Coronary artery (tissue), 2 donors: ENCODE measurements around the gene TBC1D8.
"Not testable (repeated sequence)": the region's sequence is repeated elsewhere in the genome, so short reads cannot be mapped to it uniquely, and the experiment has no call there.

ENCODE experiments used
- DNase-seq: peaks from one replicate; pipeline ENCODE4 v3.0.0-alpha.2; 2017; ENCODE audit warnings: low spot score
- H3K27ac ChIP-seq, 2 donors: fragments of 200-600 bp; sonication (generic); one replicate each; pipeline ENCODE4 v1.5.1; 2016 to 2019
- H3K4me3 ChIP-seq: fragments of 200-600 bp; sonication (generic); 2 replicates; pipeline ENCODE4 v1.5.1; 2016; ENCODE audit warnings: mild to moderate bottlenecking, moderate library complexity
- CTCF ChIP-seq: fragments of 200-600 bp; sonication (generic); IDR thresholded peaks from one replicate; pipeline ENCODE4 v1.5.1; 2019; ENCODE audit warnings: antibody characterized with exemption

TBC1D8 gene

GRCh38 chr2:101179982-101180381, 28.8 kb upstream of the TBC1D8 start:
- Histone ChIP-seq H3K27ac (peak overlapping the region in 1 of 2 donors; percentile 41), H3K4me3 (no peak overlapping the region)
- no peak for TF ChIP-seq CTCF
- DNase-seq, result no peak

GRCh38 chr2:101176803-101177202, 25.6 kb upstream of the TBC1D8 start:
- no peak for TF ChIP-seq CTCF
- no peak for DNase-seq
- Histone ChIP-seq H3K27ac (no peak overlapping the region), H3K4me3 (no peak overlapping the region)

- H3K4me3 ChIP-seq, result no peak overlapping the region
Measured at GRCh38 chr2:101175991-101176390, 24.8 kb upstream of the TBC1D8 start.

GRCh38 chr2:101173707-101174295, 22.6 kb upstream of the TBC1D8 start:
- Histone ChIP-seq H3K4me3 (no peak overlapping the region), H3K27ac (no peak overlapping the region)
- no peak for DNase-seq
- no peak for TF ChIP-seq CTCF

More at GRCh38 chr2:101175991-101176390, 24.8 kb upstream of the TBC1D8 start:
- H3K27ac ChIP-seq, result no peak overlapping the region
- TF ChIP-seq CTCF, result no peak
- DNase-seq, result no peak

- H3K27ac ChIP-seq, DNase-seq: not testable (repeated sequence)
Measured at GRCh38 chr2:101169822-101170221, 18.6 kb upstream of the TBC1D8 start.

GRCh38 chr2:101168706-101169105, 17.5 kb upstream of the TBC1D8 start:
- no peak for DNase-seq
- no peak overlapping the region for H3K27ac ChIP-seq
- no peak for TF ChIP-seq CTCF
- no peak overlapping the region for H3K4me3 ChIP-seq

More at GRCh38 chr2:101169822-101170221, 18.6 kb upstream of the TBC1D8 start:
- not testable (repeated sequence) for H3K4me3 ChIP-seq

GRCh38 chr2:101167532-101167931, 16.4 kb upstream of the TBC1D8 start:
- H3K4me3 ChIP-seq, DNase-seq, H3K27ac ChIP-seq: not testable (repeated sequence)

GRCh38 chr2:101164021-101164420, 12.8 kb upstream of the TBC1D8 start:
- Histone ChIP-seq H3K27ac (no peak overlapping the region), H3K4me3 (no peak overlapping the region)
- no peak for TF ChIP-seq CTCF
- no peak for DNase-seq
